NCI-H1694 (cell line): ENCODE results near the gene MRGPRE.
"Not testable (repeated sequence)": the region's sequence is repeated elsewhere in the genome, so short reads cannot be mapped to it uniquely, and the experiment has no call there.

Experiments
- DNase-seq: peaks from one replicate; lab custom pipeline; 2025; lab: John Stamatoyannopoulos, UW

The MRGPRE gene

GRCh38 chr11:3231851-3232744 is at the start of gene MRGPRE:
Gene MRGPRE, minus strand, starts transcription at chr11:3232417. Its CDS starts 3,618 bp downstream, at chr11:3228799.
- DNase-seq = peak; percentile 84

GRCh38 chr11:3281146-3281545 is 48.9 kb upstream of the MRGPRE start:
- DNase-seq = not testable (repeated sequence)

GRCh38 chr11:3280662-3281061 is 48.4 kb upstream of the MRGPRE start:
- DNase-seq = not testable (repeated sequence)

- not testable (repeated sequence) for DNase-seq
Observed at GRCh38 chr11:3278922-3279321, 46.7 kb upstream of the MRGPRE start.

GRCh38 chr11:3273629-3274028 is 41.4 kb upstream of the MRGPRE start:
- not testable (repeated sequence) for DNase-seq

- not testable (repeated sequence) for DNase-seq
Observed at GRCh38 chr11:3262548-3262947, 30.3 kb upstream of the MRGPRE start.

GRCh38 chr11:3261831-3262230 is 29.6 kb upstream of the MRGPRE start:
- not testable (repeated sequence) for DNase-seq

- not testable (repeated sequence) for DNase-seq
Observed at GRCh38 chr11:3257509-3257908, 25.3 kb upstream of the MRGPRE start.

- DNase-seq = not testable (repeated sequence)
Observed at GRCh38 chr11:3255241-3255640, 23.0 kb upstream of the MRGPRE start.

GRCh38 chr11:3254773-3255172 is 22.6 kb upstream of the MRGPRE start:
- not testable (repeated sequence) for DNase-seq

- no peak for DNase-seq
Observed at GRCh38 chr11:3245071-3245470, 12.9 kb upstream of the MRGPRE start.

- no peak for DNase-seq
Observed at GRCh38 chr11:3243880-3244279, 11.7 kb upstream of the MRGPRE start.

GRCh38 chr11:3237119-3237518 is 4.9 kb upstream of the MRGPRE start:
- DNase-seq = no peak

- DNase-seq = no peak
Observed at GRCh38 chr11:3234846-3235245, 2.6 kb upstream of the MRGPRE start.

- DNase-seq = no peak
Observed at GRCh38 chr11:3232956-3233355, 739 bp upstream of the MRGPRE start.

GRCh38 chr11:3231550-3231850 is 717 bp downstream of the MRGPRE start:
- peak; percentile 50 for DNase-seq

- DNase-seq = no peak
Observed at GRCh38 chr11:3230636-3231549, 1.3 kb downstream of the MRGPRE start.

- no peak for DNase-seq
Observed at GRCh38 chr11:3229673-3230630, 2.3 kb downstream of the MRGPRE start.

GRCh38 chr11:3228445-3228829 is 3.8 kb downstream of the MRGPRE start:
- no peak for DNase-seq

- DNase-seq = no peak
Observed at GRCh38 chr11:3227568-3228444, 4.4 kb downstream of the MRGPRE start.
